ENCODE measurements around the gene DHX9.

DHX9 gene

GRCh38 chr1:182816863-182817262 lies 22.3 kb upstream of the DHX9 start:
- DNase-seq (ENCODE audit: low read depth, low spot score), result no peak
- TF ChIP-seq CTCF (IDR thresholded peaks at IDR 0.05; ENCODE audit: low read depth, low read length), result no peak

GRCh38 chr1:182817802-182818201 lies 21.3 kb upstream of the DHX9 start:
- in situ Hi-C loops (cut with HindIII; ENCODE audit: low sequenced_read_pairs), result no loop called here
- DNase-seq (ENCODE audit: low read depth, low spot score), result no peak
- no peak for TF ChIP-seq CTCF (IDR thresholded peaks at IDR 0.05; ENCODE audit: low read depth, low read length)
- H3K4me3 ChIP-seq (ENCODE audit: low read depth, low read length), result no peak overlapping the region

More at GRCh38 chr1:182816863-182817262, 22.3 kb upstream of the DHX9 start:
- in situ Hi-C loops (cut with HindIII; ENCODE audit: low sequenced_read_pairs), result no loop called here
- H3K4me3 ChIP-seq (ENCODE audit: low read depth, low read length), result no peak overlapping the region

GRCh38 chr1:182823220-182823619 lies 15.9 kb upstream of the DHX9 start:
- in situ Hi-C loops (cut with HindIII; ENCODE audit: low sequenced_read_pairs), result no loop called here
- no peak for TF ChIP-seq CTCF (IDR thresholded peaks at IDR 0.05; ENCODE audit: low read depth, low read length)
- no peak for DNase-seq (ENCODE audit: low read depth, low spot score)
- no peak overlapping the region for H3K4me3 ChIP-seq (ENCODE audit: low read depth, low read length)

GRCh38 chr1:182826892-182827291 lies 12.3 kb upstream of the DHX9 start:
- TF ChIP-seq CTCF (IDR thresholded peaks at IDR 0.05; ENCODE audit: low read depth, low read length), result no peak
- in situ Hi-C loops (cut with HindIII; ENCODE audit: low sequenced_read_pairs), result no loop called here
- H3K4me3 ChIP-seq (ENCODE audit: low read depth, low read length), result no peak overlapping the region
- no peak for DNase-seq (ENCODE audit: low read depth, low spot score)

GRCh38 chr1:182829285-182829932 lies 9.7 kb upstream of the DHX9 start:
- no peak for TF ChIP-seq CTCF (IDR thresholded peaks at IDR 0.05; ENCODE audit: low read depth, low read length)
- in situ Hi-C loops (cut with HindIII; ENCODE audit: low sequenced_read_pairs), result no loop called here
- H3K4me3 ChIP-seq (ENCODE audit: low read depth, low read length), result no peak overlapping the region
- no peak for DNase-seq (ENCODE audit: low read depth, low spot score)

- no peak overlapping the region for H3K4me3 ChIP-seq (ENCODE audit: low read depth, low read length)
- peak; percentile 23 for DNase-seq (ENCODE audit: low read depth, low spot score)
- in situ Hi-C loops (cut with HindIII; ENCODE audit: low sequenced_read_pairs), result no loop called here
- no peak for TF ChIP-seq CTCF (IDR thresholded peaks at IDR 0.05; ENCODE audit: low read depth, low read length)
Measured at GRCh38 chr1:182833271-182833670, 5.9 kb upstream of the DHX9 start.

All from astrocyte of the spinal cord (primary cell).